CD1c-positive myeloid dendritic cell (primary cell): ENCODE measurements around the gene TMEM30A.

Experiments used
- DNase-seq: peaks from one replicate; pipeline ENCODE4 v3.0.0-alpha.2; 2016; ENCODE audit errors: extremely low spot score

The TMEM30A gene

GRCh38 chr6:75291744-75292143, 7.2 kb upstream of the TMEM30A start:
- no peak for DNase-seq

DNA sequence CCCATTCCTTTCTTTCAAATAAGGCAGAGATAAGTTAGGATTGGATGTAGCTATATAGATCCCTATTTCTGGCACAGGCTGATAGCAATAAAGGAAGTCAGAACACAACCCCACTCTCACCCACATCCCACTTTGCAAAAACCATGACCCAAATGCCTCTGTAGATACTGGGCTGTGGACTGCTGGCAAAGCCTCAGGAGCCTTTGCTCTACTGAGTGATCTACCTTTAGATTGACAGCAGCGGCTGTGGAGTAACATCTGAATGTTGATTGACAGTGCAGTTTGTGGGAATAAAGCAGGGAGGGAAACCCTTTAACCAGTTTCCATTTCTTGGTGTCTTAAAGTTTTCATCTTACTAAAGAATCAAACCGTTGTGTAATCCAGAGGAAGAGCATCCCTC, 6.7 kb upstream of the TMEM30A start:
- DNase-seq = no peak

GRCh38 chr6:75290136-75290945, 5.7 kb upstream of the TMEM30A start:
- DNase-seq = no peak

- no peak for DNase-seq
These were observed 3.4 kb upstream of the TMEM30A start for GRCh38 chr6:75288023-75288422.

DNA sequence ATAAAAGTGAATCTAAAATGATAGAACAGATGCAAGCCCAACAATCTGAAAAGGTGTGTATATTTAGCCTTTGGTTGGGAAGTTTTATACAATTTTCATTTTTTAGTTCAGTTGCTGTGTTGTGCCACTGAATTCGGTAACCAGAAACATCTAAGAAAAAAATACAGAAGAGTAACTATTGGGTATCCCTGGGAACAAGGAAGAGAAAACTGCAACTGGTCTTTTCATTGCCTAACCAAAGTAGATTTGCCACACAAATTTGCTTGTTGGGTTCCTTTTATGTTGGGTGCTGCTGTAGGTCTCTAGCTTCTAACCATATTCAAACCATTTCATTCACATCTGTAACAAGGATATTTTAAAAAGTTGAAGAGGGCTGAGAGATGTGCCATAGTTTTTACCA, 2.8 kb upstream of the TMEM30A start:
- DNase-seq = no peak

DNA sequence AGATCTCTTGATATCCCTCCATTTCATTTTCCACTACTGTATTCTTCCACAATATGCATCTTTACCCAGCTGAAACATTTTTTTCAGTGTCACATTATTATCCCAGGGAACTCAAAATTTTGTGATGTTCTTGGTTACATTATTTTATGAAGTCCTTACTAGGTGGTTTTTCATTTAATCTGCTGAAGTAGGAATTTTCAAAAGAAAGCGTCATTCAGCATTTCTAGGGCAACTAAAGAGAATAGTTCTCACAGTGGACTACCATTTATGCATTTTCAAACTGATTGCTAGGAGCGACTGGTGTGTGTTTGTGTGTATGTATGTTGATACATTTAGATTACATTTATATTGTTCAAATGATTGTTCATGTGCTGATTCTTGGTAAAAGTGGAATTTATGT, 2.4 kb upstream of the TMEM30A start:
- no peak for DNase-seq

- peak; percentile 55 for DNase-seq
These were observed 669 bp upstream of the TMEM30A start for GRCh38 chr6:75285283-75285639.

GRCh38 chr6:75283907-75284631, 523 bp downstream of the TMEM30A start:
- peak; percentile 36 for DNase-seq

DNA sequence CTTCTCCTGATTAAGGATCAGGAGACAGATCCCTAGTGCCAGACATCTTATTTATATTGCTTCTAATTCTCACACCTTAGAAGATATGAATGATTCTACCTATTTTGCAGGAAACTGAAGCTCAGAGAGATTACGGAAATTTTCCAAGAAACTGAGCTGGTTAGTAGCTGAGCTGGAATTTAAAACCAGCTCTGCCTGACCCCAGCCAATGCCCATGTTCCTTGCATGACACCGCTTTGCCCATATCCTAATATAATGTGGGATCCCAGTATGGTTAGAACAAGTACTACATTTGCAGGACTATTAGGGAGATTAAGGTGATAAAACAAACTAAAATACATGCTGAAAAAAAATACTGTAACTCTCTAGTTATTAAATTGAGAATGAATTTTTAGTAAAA, 1.9 kb downstream of the TMEM30A start:
- no peak for DNase-seq

DNA sequence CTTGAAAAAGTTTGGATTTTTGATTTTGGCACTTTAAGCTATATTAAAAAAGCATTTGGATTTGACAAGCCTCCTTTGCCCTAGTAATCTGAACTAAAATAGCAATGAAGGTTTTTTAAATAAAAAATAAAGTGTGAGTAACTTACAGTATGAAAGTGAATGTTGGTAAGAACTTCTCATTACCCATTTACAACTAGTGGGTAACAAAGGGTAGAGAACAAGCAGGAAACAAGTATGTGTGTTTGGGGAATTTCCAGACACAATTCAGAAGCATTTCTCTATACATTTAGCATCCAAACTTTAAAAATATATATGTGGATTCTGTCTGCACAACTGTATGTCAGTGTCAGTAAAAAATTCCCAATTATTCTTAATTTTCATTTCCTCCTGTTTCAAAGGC, 2.9 kb downstream of the TMEM30A start:
- peak; percentile 22 for DNase-seq

- no peak for DNase-seq
These were observed 4.3 kb downstream of the TMEM30A start for GRCh38 chr6:75280131-75280855.

DNA sequence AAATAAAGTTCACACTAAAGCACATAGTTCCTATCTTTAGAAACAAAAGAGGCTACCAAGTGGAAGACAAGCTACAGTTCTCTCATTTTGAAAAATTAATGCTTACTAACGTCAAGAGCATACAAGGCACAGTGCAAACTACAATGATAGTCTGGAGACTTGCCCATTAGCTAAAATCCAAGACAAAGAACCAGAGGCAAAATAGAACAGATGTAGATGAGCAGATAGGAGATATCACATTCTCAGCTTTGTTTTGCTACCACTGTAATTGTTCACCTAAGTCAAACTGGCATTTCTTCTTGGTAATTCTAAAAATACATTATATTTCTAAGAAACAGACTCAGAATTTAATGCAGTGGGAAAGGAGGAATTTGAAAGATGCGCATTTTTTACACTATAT, 5.2 kb downstream of the TMEM30A start:
- no peak for DNase-seq

DNA sequence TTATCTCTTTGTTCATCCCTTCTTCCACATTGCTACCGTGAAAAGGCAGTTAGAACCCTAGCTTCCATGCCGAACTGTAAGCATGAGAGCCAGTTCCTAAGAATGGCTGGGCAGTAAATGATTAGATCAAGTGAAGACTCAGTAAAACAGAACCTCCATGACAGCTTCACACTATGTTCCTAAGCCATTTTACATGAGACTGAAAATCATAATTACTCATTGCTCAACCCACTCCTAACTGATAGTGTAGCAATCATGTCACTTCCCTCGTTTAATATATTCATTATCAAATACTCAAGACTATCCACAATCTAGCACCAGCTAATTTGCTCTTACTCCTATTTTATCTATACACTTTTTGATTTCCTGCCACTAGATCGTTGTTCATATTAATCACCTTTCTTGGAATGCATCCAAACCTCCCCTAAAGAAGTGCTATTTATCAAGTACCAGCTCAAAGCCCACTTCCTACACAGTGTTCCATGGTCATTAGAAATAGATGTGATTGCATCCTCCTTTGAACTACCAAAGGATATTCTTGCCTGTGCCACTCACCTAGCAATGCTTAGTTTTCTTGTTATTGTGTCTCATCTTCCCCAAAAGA, 6.0 kb downstream of the TMEM30A start:
- peak; percentile 50 for DNase-seq

GRCh38 chr6:75275067-75275466, 9.5 kb downstream of the TMEM30A start:
- DNase-seq = peak; percentile 32

- peak; percentile 44 for DNase-seq
These were observed 11.6 kb downstream of the TMEM30A start for GRCh38 chr6:75273009-75273408.

DNA sequence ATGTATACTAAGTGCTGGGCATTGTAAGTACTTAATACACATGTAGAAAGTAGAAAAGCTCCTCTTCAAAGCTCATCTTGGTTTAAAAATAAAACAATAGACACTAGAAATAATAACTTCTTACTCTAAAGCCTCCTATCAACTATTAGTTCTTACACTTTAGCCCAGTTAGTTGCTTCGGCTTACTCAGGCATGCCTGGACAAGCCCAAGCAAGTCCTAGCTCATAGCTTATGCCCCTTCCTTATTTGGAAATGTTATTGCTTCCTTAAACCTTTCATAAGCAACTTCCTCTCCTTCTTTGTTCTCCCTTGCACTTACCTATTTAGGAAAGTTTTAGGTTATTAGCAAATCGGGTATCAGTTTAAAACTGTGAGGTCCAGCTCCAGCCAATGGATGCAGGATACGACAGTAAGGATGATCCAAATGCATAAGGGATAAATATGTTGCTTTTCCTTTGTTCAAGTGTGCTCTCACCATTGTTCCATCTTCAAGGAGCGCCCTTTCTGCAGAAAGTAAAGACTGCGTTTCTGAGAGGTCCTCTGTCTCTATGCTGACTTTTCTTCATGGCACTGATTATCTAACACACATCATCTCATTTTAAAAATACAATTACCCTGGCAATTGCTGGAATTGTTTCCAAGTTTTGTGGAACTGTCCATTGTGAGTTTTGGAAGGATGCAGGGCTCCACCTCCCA, 12.3 kb downstream of the TMEM30A start:
- peak; percentile 40 for DNase-seq

DNA sequence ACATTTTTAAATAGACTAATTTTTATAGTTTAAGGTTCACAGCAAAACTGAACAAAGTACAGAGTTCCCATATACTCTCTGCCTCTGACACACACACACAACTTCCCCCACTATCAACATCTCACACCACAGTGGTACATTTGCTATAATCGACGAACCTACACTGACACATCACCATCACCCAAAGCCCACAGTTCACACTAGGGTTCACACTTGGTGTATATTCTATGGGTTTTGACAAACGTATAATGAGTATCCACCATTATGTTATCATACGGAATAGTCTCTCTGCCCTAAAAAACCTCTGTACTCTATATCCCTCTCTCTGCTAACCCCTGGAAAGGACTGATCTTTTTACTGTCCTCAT, 15.6 kb downstream of the TMEM30A start:
- no peak for DNase-seq

GRCh38 chr6:75268121-75268987, 16.2 kb downstream of the TMEM30A start:
- DNase-seq = no peak

DNA sequence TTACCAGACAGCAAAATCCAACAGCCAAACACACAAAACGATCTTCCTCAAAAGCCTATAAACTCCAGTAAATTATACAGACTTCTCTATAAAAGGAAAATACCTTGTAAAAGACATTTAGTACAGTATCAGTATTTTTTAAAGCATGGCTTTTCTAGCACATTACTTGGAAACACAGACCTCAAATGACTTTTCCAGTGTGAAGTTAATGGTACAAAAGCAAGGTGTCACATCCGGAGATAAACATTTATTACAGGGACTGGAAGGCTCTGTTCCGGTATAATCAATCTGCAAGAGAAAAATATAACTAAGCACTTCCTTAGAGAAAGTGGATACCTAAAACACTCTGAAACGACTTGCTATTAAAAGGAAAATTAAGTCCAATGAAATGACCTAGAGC, 17.1 kb downstream of the TMEM30A start:
- DNase-seq = no peak

DNA sequence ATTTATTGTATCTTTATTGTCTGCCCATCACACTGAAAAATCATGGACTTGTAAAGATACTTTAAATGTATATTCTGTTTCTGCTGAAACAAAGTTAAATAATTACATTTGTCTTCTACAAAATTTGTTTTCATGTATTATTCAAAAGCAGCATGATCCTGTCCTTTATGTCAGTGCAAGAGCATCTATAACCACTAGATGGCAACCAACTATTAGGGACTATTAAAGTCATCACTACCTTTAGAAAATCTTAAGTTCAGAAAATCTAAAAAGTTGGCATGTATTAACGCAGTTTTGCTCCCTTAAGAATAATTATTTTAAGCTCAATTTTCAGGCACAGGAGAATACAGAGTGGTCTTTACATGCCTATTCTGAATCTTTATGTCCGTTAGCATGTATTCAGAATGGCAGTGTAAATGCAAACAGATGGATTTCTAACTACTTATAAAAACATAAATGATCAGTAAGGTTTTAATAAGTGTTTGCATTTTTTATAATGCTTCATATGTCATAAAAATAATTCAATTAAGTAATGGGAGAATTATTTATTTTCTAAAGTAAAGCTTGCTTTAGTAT, 17.8 kb downstream of the TMEM30A start:
- DNase-seq = peak; percentile 68

DNA sequence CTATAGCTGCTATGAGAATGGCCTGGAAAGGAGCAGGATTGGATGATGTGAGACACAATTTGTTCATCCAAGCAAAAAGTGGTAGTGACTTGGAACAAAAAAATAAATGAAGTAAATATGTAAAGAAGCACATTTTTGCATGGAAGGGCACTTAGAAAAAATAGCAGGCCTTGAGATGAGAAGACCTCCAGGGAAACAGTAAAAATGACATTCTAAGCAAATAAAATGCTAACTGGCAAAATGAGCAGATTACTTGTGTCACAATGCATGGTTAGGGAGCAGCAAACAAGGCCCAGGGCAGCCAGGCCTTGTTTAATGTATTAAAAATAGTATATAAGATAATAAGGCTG, 21.2 kb downstream of the TMEM30A start:
- no peak for DNase-seq
